Upper lobe of left lung (tissue), 6 donors: Measurements from ENCODE around the gene SCRT2. TPM values are rescaled to one million over a fixed set of nuclear protein-coding genes. Genes with fewer than 3 reads are reported as not detected.

Experiments used
- ATAC-seq, 2 donors: fragments of 200-7000 bp; cut with Tn5 transposase; one replicate each; pipeline ENCODE4 v1.9.1; 2022; ENCODE audit warnings: mild to moderate bottlenecking in 2 of 2, moderate library complexity in 2 of 2; ENCODE audit not compliant: low FRiP score in 2 of 2
- DNase-seq, 2 donors: peaks; one replicate each; pipeline ENCODE4 v3.0.0-alpha.2; 2019 to 2020
- H3K27ac ChIP-seq, 4 donors: fragments of 200-600 bp; sonication (generic); one replicate each; pipeline ENCODE4 v1.5.1; 2016 to 2019
- H3K27me3 ChIP-seq, 4 donors: fragments of 200-600 bp; sonication (generic); one replicate each; pipeline ENCODE4 v1.5.1; 2017 to 2019
- H3K36me3 ChIP-seq, 4 donors: fragments of 200-600 bp; sonication (generic); one replicate each; pipeline ENCODE4 v1.5.1; 2016 to 2019
- H3K4me1 ChIP-seq, 4 donors: fragments of 200-600 bp; sonication (generic); one replicate each; pipeline ENCODE4 v1.5.1; 2018 to 2019
- H3K4me3 ChIP-seq, 4 donors: fragments of 200-600 bp; sonication (generic); one replicate each; pipeline ENCODE4 v1.5.1; 2017 to 2019; ENCODE audit warnings: mild to moderate bottlenecking in 2 of 4, moderate library complexity in 1 of 4
- H3K9me3 ChIP-seq, 4 donors: fragments of 200-600 bp; sonication (generic); one replicate each; pipeline ENCODE4 v1.5.1; 2018 to 2019
- EP300 ChIP-seq, 4 donors: sonication (generic); formaldehyde crosslinking; IDR thresholded peaks; one replicate each; pipeline ENCODE4 v1.5.1; 2017; ENCODE audit warnings: antibody characterized with exemption in 4 of 4, control low read depth in 2 of 4
- POLR2A ChIP-seq, 4 donors: fragments of 450-650 bp; IDR thresholded peaks; one replicate each; pipeline ENCODE4 v1.5.1; 2016 to 2017; ENCODE audit warnings: antibody characterized with exemption in 4 of 4, mild to moderate bottlenecking in 2 of 4
- POLR2AphosphoS5 ChIP-seq, 2 donors: sonication (generic); formaldehyde crosslinking; IDR thresholded peaks; one replicate each; pipeline ENCODE4 v1.5.1; 2017; ENCODE audit warnings: antibody characterized with exemption in 2 of 2
- WGBS, 2 donors: methylation state at CpG; one replicate each; pipeline ENCODE4 v1.1.5; 2017 to 2018; 5-methylcytosine and 5-hydroxymethylcytosine counted together
- total RNA-seq, 6 donors: library from RNA; depleted of rRNA in 4 of 6; stranded (reverse); fragments of >200 nt in 4 of 6; gene quantifications; one replicate each; pipeline versions ENCODE4 v1.1.0 to v1.2.1, GENCODE V29; 2016 to 2021
- TF ChIP-seq, protein P1 (sequence below), 6 experiments: fragments of 450-650 bp in 4 of 6; fragments of 200-600 bp in 2 of 6; sonication (generic) in 2 of 6; IDR thresholded peaks; one replicate each; pipeline ENCODE4 v1.5.1; 2016 to 2019; ENCODE audit warnings: antibody characterized with exemption in 6 of 6
- donor health status: DM: no; HTN: no; CAD: no; lungs with moderate emphysema.
- donor health status: DM: no; HTN: yes; CAD: no; lungs with severe emphysema.

Gene SCRT2
- total RNA-seq, 6 donors from 2014 or later: not detected

DNA sequence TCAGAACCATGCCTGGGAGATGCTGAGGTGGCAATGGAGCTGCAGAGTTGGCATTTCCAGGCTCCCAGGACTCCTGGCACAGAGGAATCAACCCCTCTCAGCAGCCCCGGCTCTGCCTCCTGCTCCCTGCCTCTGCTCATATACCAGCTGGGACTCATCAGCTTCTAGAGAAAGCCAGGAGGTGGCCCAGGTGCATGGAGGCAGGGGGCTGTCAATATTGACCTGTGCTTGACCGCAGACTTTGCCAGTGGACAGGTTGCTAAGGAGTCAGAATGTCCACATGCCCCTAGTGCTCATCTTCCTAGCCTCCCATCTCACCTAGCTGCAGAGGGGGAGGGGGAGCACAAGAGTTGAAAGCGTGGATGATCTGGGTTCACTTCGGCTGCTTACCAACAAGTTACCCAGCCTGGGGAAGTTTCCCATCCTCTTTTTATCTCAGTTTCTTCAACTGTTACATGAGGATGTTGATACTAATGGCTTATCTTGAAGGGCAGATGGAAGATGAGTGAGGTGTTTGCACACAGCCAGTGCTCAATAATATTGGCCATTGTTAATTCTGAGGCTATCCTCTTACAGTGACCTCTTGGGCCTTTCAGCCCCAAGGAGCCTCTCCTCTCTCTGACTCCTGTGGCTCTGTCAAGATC lies 9.2 kb upstream of the SCRT2 start:
- H3K36me3 ChIP-seq: no peaks in the 10 kb centered on the region
- H3K4me3 ChIP-seq: no peak overlapping the region
- no peaks in the 10 kb centered on the region for H3K4me1 ChIP-seq
- DNase-seq (no peak), ATAC-seq (no peak)
- WGBS, 2 donors: 49 to 53% methylated on average over 3 to 4 of the region's 4 CpGs
- H3K9me3 ChIP-seq: no peaks in the 10 kb centered on the region
- peaks cover 0 to 5% (median 0%) of the 10 kb centered on the region in 4 donors for H3K27me3 ChIP-seq
- no peak overlapping the region for H3K27ac ChIP-seq
- TF ChIP-seq POLR2A (IDR thresholded peaks at IDR 0.05): no peak
- TF ChIP-seq, protein P1, sequence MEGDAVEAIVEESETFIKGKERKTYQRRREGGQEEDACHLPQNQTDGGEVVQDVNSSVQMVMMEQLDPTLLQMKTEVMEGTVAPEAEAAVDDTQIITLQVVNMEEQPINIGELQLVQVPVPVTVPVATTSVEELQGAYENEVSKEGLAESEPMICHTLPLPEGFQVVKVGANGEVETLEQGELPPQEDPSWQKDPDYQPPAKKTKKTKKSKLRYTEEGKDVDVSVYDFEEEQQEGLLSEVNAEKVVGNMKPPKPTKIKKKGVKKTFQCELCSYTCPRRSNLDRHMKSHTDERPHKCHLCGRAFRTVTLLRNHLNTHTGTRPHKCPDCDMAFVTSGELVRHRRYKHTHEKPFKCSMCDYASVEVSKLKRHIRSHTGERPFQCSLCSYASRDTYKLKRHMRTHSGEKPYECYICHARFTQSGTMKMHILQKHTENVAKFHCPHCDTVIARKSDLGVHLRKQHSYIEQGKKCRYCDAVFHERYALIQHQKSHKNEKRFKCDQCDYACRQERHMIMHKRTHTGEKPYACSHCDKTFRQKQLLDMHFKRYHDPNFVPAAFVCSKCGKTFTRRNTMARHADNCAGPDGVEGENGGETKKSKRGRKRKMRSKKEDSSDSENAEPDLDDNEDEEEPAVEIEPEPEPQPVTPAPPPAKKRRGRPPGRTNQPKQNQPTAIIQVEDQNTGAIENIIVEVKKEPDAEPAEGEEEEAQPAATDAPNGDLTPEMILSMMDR (IDR thresholded peaks at IDR 0.05): no peak
- TF ChIP-seq EP300 (IDR thresholded peaks at IDR 0.05): no peak
- no peak for TF ChIP-seq POLR2AphosphoS5 (IDR thresholded peaks at IDR 0.05)

DNA sequence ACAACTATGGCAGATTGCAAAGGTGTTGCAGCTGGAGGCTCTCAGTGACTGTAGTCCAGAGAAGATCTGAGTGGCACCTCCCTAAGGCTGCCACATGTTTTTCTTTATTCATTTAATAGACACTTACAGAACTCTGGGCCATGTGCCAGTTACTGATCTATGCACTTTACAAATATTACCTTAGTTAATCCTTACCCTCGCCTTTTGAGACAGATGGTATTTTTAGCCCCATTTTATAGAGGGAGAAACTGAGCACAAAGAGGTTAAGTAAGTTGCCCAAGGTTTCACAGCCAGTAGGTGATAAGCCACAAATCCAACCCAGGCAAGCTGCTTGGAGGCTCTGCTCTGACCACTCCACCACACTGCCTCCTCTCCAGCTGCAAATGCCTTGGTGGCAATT lies 6.5 kb upstream of the SCRT2 start:
- no peak for TF ChIP-seq POLR2AphosphoS5 (IDR thresholded peaks at IDR 0.05)
- TF ChIP-seq, protein P1 (IDR thresholded peaks at IDR 0.05): no peak
- TF ChIP-seq POLR2A (IDR thresholded peaks at IDR 0.05): no peak
- no peak for TF ChIP-seq EP300 (IDR thresholded peaks at IDR 0.05)
- peaks cover 0 to 5% (median 0%) of the 10 kb centered on the region in 4 donors for H3K27me3 ChIP-seq
- 63 to 80% methylated on average over 1 of the region's 1 CpG for WGBS, 2 donors

DNA sequence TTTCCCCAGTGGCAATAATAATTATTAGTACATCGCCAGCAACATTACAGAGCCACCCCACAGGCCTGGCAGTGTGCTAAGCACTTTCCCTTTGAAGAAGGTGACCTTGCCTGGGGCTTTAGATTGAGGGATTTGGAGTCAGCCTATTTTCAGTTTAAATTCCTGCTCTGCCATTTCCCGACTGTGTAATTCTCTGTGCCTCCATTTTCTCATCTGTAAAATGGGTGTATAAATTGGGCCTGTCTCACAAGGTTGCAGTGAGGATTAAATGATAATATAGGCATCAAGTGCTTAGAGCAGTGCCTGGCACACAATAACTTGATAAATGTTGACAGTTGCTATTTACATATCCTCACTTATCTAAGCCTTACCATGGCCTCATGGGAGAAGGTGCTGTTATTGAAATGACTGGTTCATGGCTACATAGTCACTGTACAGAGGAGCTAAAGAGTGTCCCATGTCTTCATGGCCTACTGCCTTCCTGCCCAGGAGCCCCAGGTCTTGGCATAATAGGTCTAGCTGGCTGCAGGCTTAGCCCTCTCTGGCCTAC lies 5.1 kb upstream of the SCRT2 start:
- no peak for ATAC-seq
- TF ChIP-seq, protein P1 (IDR thresholded peaks at IDR 0.05): no peak
- no peak for TF ChIP-seq POLR2AphosphoS5 (IDR thresholded peaks at IDR 0.05)
- TF ChIP-seq EP300 (IDR thresholded peaks at IDR 0.05): no peak
- TF ChIP-seq POLR2A (IDR thresholded peaks at IDR 0.05): no peak
- Histone ChIP-seq H3K27me3 (peaks cover 0 to 9% (median 3%) of the 10 kb centered on the region in 4 donors), H3K4me1 (peaks cover 10 to 14% (median 12%) of the 10 kb centered on the region in 4 donors), H3K4me3 (no peak overlapping the region), H3K27ac (no peak overlapping the region), H3K36me3 (no peaks in the 10 kb centered on the region), H3K9me3 (no peaks in the 10 kb centered on the region)
- 74 to 77% methylated on average over 2 of the region's 2 CpGs for WGBS, 2 donors
- no peak for DNase-seq

More for the DNA sequence above, 6.5 kb upstream of the SCRT2 start:
- DNase-seq (no peak), ATAC-seq (no peak)
- Histone ChIP-seq H3K4me3 (no peak overlapping the region), H3K27ac (no peak overlapping the region), H3K4me1 (no peaks in the 10 kb centered on the region), H3K36me3 (no peaks in the 10 kb centered on the region), H3K9me3 (no peaks in the 10 kb centered on the region)

DNA sequence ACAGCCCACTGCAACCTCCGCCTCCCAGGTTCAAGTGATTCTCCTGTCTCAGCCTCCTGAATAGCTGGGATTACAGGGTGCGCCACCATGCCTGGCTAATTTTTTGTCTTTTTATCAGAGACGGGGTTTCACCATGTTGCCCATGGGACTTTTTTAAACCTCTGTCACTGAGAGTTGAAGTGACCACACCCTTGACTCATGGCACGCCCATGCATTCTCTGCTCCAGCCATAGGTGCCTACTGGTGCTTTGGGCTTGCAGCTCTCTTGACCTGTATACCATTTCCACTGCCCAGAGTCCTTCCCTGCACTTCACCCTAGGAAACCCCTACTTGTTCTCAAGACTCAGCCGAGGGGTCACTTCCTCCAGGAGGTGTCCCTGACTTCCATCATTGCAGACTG lies 2.4 kb upstream of the SCRT2 start:
- H3K4me1 ChIP-seq: peaks cover 17 to 22% (median 19%) of the 10 kb centered on the region in 4 donors
- TF ChIP-seq EP300 (IDR thresholded peaks at IDR 0.05) (no peak), POLR2A (IDR thresholded peaks at IDR 0.05) (no peak), POLR2AphosphoS5 (IDR thresholded peaks at IDR 0.05) (no peak)
- TF ChIP-seq, protein P1 (IDR thresholded peaks at IDR 0.05): no peak
- 74 to 88% methylated on average over 5 of the region's 5 CpGs for WGBS, 2 donors
- peaks cover 0 to 29% (median 14%) of the 10 kb centered on the region in 4 donors for H3K27me3 ChIP-seq
- no peak overlapping the region for H3K4me3 ChIP-seq
- no peak for DNase-seq
- H3K36me3 ChIP-seq: no peaks in the 10 kb centered on the region
- ATAC-seq: no peak
- no peaks in the 10 kb centered on the region for H3K9me3 ChIP-seq
- H3K27ac ChIP-seq: no peak overlapping the region
